Measurements from ENCODE around the gene CCSER1.

Gene CCSER1

GRCh38 chr4:91116861-91117260 lies 989.7 kb downstream of the CCSER1 start:
- Histone ChIP-seq H4K20me1 (ENCODE audit: low read depth, low read length) (no peaks in the 10 kb centered on the region), H3K79me2 (ENCODE audit: insufficient read depth, low read length) (no peaks in the 10 kb centered on the region), H3K9ac (ENCODE audit: low read length) (no peak overlapping the region), H3K4me2 (ENCODE audit: low read depth, low read length, poor library complexity, severe bottlenecking) (no peak overlapping the region), H2AFZ (ENCODE audit: low read depth, low read length, severe bottlenecking) (no peak overlapping the region), H3K36me3 (ENCODE audit: low read length) (no peaks in the 10 kb centered on the region), H3K9me2 (replicated peaks; ENCODE audit: insufficient read depth, low read length) (no peaks in the 10 kb centered on the region), H3K9me3 (ENCODE audit: insufficient read depth, low read length) (no peaks in the 10 kb centered on the region), H3K27ac (ENCODE audit: low read depth, low read length) (no peak overlapping the region), H3K27me3 (ENCODE audit: low read length) (no peaks in the 10 kb centered on the region), H3K4me3 (ENCODE audit: insufficient read depth, low read length, poor library complexity, severe bottlenecking) (no peak overlapping the region), H3F3A (ENCODE audit: insufficient read depth) (no peaks in the 10 kb centered on the region)
- TF ChIP-seq EZH2phosphoT487 (conservative IDR thresholded peaks at IDR 0.05; ENCODE audit: low read length) (no peak), CTCF (IDR thresholded peaks at IDR 0.05; ENCODE audit: insufficient read depth, low read length, poor library complexity, severe bottlenecking) (no peak)

GRCh38 chr4:91118597-91118996 lies 991.4 kb downstream of the CCSER1 start:
- Histone ChIP-seq H3K27ac (ENCODE audit: low read depth, low read length) (no peak overlapping the region), H3K27me3 (ENCODE audit: low read length) (no peaks in the 10 kb centered on the region), H3F3A (ENCODE audit: insufficient read depth) (no peaks in the 10 kb centered on the region), H3K9me3 (ENCODE audit: insufficient read depth, low read length) (no peaks in the 10 kb centered on the region), H3K79me2 (ENCODE audit: insufficient read depth, low read length) (no peaks in the 10 kb centered on the region), H3K36me3 (ENCODE audit: low read length) (no peaks in the 10 kb centered on the region), H2AFZ (ENCODE audit: low read depth, low read length, severe bottlenecking) (no peak overlapping the region), H3K9me2 (replicated peaks; ENCODE audit: insufficient read depth, low read length) (no peaks in the 10 kb centered on the region), H4K20me1 (ENCODE audit: low read depth, low read length) (no peaks in the 10 kb centered on the region), H3K9ac (ENCODE audit: low read length) (no peak overlapping the region), H3K4me2 (ENCODE audit: low read depth, low read length, poor library complexity, severe bottlenecking) (no peak overlapping the region), H3K4me3 (ENCODE audit: insufficient read depth, low read length, poor library complexity, severe bottlenecking) (no peak overlapping the region)
- TF ChIP-seq EZH2phosphoT487 (conservative IDR thresholded peaks at IDR 0.05; ENCODE audit: low read length) (no peak), CTCF (IDR thresholded peaks at IDR 0.05; ENCODE audit: insufficient read depth, low read length, poor library complexity, severe bottlenecking) (no peak)

- Histone ChIP-seq H3K27me3 (ENCODE audit: low read length) (no peaks in the 10 kb centered on the region), H2AFZ (ENCODE audit: low read depth, low read length, severe bottlenecking) (no peak overlapping the region), H3K27ac (ENCODE audit: low read depth, low read length) (no peak overlapping the region), H3K9me3 (ENCODE audit: insufficient read depth, low read length) (no peaks in the 10 kb centered on the region), H3K36me3 (ENCODE audit: low read length) (no peaks in the 10 kb centered on the region), H3K4me2 (ENCODE audit: low read depth, low read length, poor library complexity, severe bottlenecking) (no peak overlapping the region), H4K20me1 (ENCODE audit: low read depth, low read length) (no peaks in the 10 kb centered on the region), H3K4me3 (ENCODE audit: insufficient read depth, low read length, poor library complexity, severe bottlenecking) (no peak overlapping the region), H3F3A (ENCODE audit: insufficient read depth) (no peaks in the 10 kb centered on the region), H3K9ac (ENCODE audit: low read length) (no peak overlapping the region), H3K79me2 (ENCODE audit: insufficient read depth, low read length) (no peaks in the 10 kb centered on the region), H3K9me2 (replicated peaks; ENCODE audit: insufficient read depth, low read length) (no peaks in the 10 kb centered on the region)
- no peak for TF ChIP-seq CTCF (IDR thresholded peaks at IDR 0.05; ENCODE audit: insufficient read depth, low read length, poor library complexity, severe bottlenecking)
- no peak for TF ChIP-seq EZH2phosphoT487 (conservative IDR thresholded peaks at IDR 0.05; ENCODE audit: low read length)
Observed at GRCh38 chr4:91123742-91124141, 996.5 kb downstream of the CCSER1 start.

Measured in SU-DHL-6 (cell line).